Small intestine (tissue), 7 donors: Measurements from ENCODE around the gene B4GALNT4. TPM values are rescaled to one million over a fixed set of nuclear protein-coding genes. Genes with fewer than 3 reads are reported as not detected.

Experiments used
- DNase-seq, 2 donors: peaks; one replicate each; pipeline versions ENCODE4 v3.0.0 to v3.0.0-alpha.2; 2013
- FAIRE-seq: peaks from 2 replicates; lab custom pipeline; 2012; peaks lifted over from hg19 to GRCh38; lab: Jason Lieb, UNC
- H3K27ac ChIP-seq, 3 donors: one replicate each; pipeline ENCODE4 v1.5.1; 2013; ENCODE audit warnings: low read length in 2 of 3, mild to moderate bottlenecking in 2 of 3, control low read depth in 1 of 3, inconsistent platforms in 1 of 3, low read depth in 1 of 3, moderate library complexity in 1 of 3
- H3K27me3 ChIP-seq, 3 donors: one replicate each; pipeline ENCODE4 v1.6.1; 2013; ENCODE audit warnings: low read length in 3 of 3, inconsistent platforms in 1 of 3; ENCODE audit not compliant: control insufficient read depth in 3 of 3, insufficient read depth in 3 of 3
- H3K36me3 ChIP-seq, 3 donors: one replicate each; pipeline ENCODE4 v1.6.1; 2013; ENCODE audit warnings: low read length in 3 of 3, inconsistent platforms in 1 of 3, low read depth in 1 of 3, mild to moderate bottlenecking in 1 of 3, moderate library complexity in 1 of 3; ENCODE audit not compliant: control insufficient read depth in 3 of 3, insufficient read depth in 2 of 3
- H3K4me1 ChIP-seq, 3 donors: one replicate each; pipeline ENCODE4 v1.6.1; 2013; ENCODE audit warnings: low read length in 2 of 3, inconsistent platforms in 1 of 3, low read depth in 1 of 3, mild to moderate bottlenecking in 1 of 3, moderate library complexity in 1 of 3; ENCODE audit not compliant: control insufficient read depth in 3 of 3, insufficient read depth in 2 of 3
- H3K4me3 ChIP-seq, 3 donors: one replicate each; pipeline ENCODE4 v1.5.1; 2013; ENCODE audit warnings: low read length in 3 of 3, control low read depth in 1 of 3, inconsistent platforms in 1 of 3, low read depth in 1 of 3, mild to moderate bottlenecking in 1 of 3, moderate library complexity in 1 of 3
- H3K9me3 ChIP-seq, 2 donors: one replicate each; pipeline ENCODE4 v1.6.1; 2013; ENCODE audit warnings: low read depth in 1 of 2, low read length in 1 of 2; ENCODE audit not compliant: control insufficient read depth in 2 of 2, insufficient read depth in 1 of 2
- WGBS, 3 donors: extraction: QIAGEN DNeasy Blood & Tissue Kit; methylation state at CpG; one replicate each; pipeline ENCODE4 v1.1.7; 2013; 5-methylcytosine and 5-hydroxymethylcytosine counted together
- polyA plus RNA-seq, 4 donors: library from polyadenylated mRNA; stranded (reverse) in 3 of 4; unstranded in 1 of 4; fragments of 200-250 nt in 3 of 4; fragments of 120-200 nt in 1 of 4; gene quantifications; one replicate each; pipeline versions ENCODE4 v1.2.1 to v1.2.3, GENCODE V29; 2013
- donor health status: healthy with polysubstance abuse.
- donor health status: control.
- donor health status: control.
- donor health status: Bipolar disorder and iron deficiency.
- donor health status: healthy.

B4GALNT4 gene
- polyA plus RNA-seq, 4 donors, result 4.5 to 23.8 (median 7.5) TPM

- peak overlapping the region in 1 of 3 donors; percentile 49 for H3K27ac ChIP-seq
These were observed 45.1 kb downstream of the B4GALNT4 start for GRCh38 chr11:414318-414857.

GRCh38 chr11:415640-416041, 46.3 kb downstream of the B4GALNT4 start:
- Histone ChIP-seq H3K27me3 (peaks cover 0 to 7% (median 0%) of the 10 kb centered on the region in 3 donors), H3K9me3 (no peaks in the 10 kb centered on the region), H3K36me3 (peaks cover 0 to 43% (median 4%) of the 10 kb centered on the region in 3 donors), H3K27ac (peak overlapping the region; percentile 82 to 96 (median 90)), H3K4me1 (peaks cover 0 to 27% (median 0%) of the 10 kb centered on the region in 3 donors), H3K4me3 (peak overlapping the region in 2 of 3 donors; percentile 80 to 83)
- DNase-seq (peak in 1 of 2 donors; percentile 53), FAIRE-seq (no peak)
- WGBS, 3 donors, result 16 to 39% (median 25%) methylated on average over 5 of the region's 5 CpGs

More at GRCh38 chr11:414318-414857, 45.1 kb downstream of the B4GALNT4 start:
- Histone ChIP-seq H3K27me3 (peaks cover 0 to 7% (median 0%) of the 10 kb centered on the region in 3 donors), H3K9me3 (no peaks in the 10 kb centered on the region), H3K4me1 (peaks cover 0 to 30% (median 0%) of the 10 kb centered on the region in 3 donors), H3K36me3 (peaks cover 0 to 40% (median 0%) of the 10 kb centered on the region in 3 donors), H3K4me3 (peak overlapping the region in 2 of 3 donors; percentile 31 to 80)
- DNase-seq, result no peak
- no peak for FAIRE-seq
- 38 to 64% (median 40%) methylated on average over 9 of the region's 9 CpGs for WGBS, 3 donors

- Histone ChIP-seq H3K27me3 (peaks cover 0 to 7% (median 0%) of the 10 kb centered on the region in 3 donors), H3K4me3 (peak overlapping the region; percentile 67 to 83 (median 80)), H3K4me1 (peaks cover 0 to 27% (median 0%) of the 10 kb centered on the region in 3 donors), H3K9me3 (no peaks in the 10 kb centered on the region), H3K27ac (peak overlapping the region; percentile 82 to 96 (median 90)), H3K36me3 (peaks cover 0 to 49% (median 7%) of the 10 kb centered on the region in 3 donors)
- WGBS, 3 donors, result 4 to 10% (median 5%) methylated on average over 43 to 45 of the region's 45 CpGs
- DNase-seq (no peak), FAIRE-seq (no peak)
These were observed 46.9 kb downstream of the B4GALNT4 start for GRCh38 chr11:416051-416756.

- Histone ChIP-seq H3K27ac (peak overlapping the region; percentile 82 to 96 (median 90)), H3K4me1 (peaks cover 0 to 27% (median 0%) of the 10 kb centered on the region in 3 donors), H3K4me3 (peak overlapping the region; percentile 67 to 83 (median 80)), H3K36me3 (peaks cover 0 to 54% (median 7%) of the 10 kb centered on the region in 3 donors), H3K9me3 (no peaks in the 10 kb centered on the region), H3K27me3 (peaks cover 0 to 7% (median 0%) of the 10 kb centered on the region in 3 donors)
- peak; percentile 81 to 93 for DNase-seq
- no peak for FAIRE-seq
- 0 to 3% (median 1%) methylated on average over 52 to 97 of the region's 97 CpGs for WGBS, 3 donors
These were observed 47.7 kb downstream of the B4GALNT4 start for GRCh38 chr11:416757-417621.

GRCh38 chr11:417652-418342, 48.5 kb downstream of the B4GALNT4 start:
- DNase-seq (no peak), FAIRE-seq (no peak)
- no peaks in the 10 kb centered on the region for H3K9me3 ChIP-seq
- H3K4me1 ChIP-seq, result peaks cover 0 to 31% (median 0%) of the 10 kb centered on the region in 3 donors
- H3K4me3 ChIP-seq, result peak overlapping the region; percentile 6 to 83 (median 45)
- 51 to 64% (median 62%) methylated on average over 18 to 19 of the region's 19 CpGs for WGBS, 3 donors
- H3K27ac ChIP-seq, result peak overlapping the region; percentile 63 to 90 (median 82)
- H3K27me3 ChIP-seq, result peaks cover 0 to 7% (median 0%) of the 10 kb centered on the region in 3 donors
- peaks cover 0 to 58% (median 7%) of the 10 kb centered on the region in 3 donors for H3K36me3 ChIP-seq

- H3K9me3 ChIP-seq, result no peaks in the 10 kb centered on the region
- H3K4me1 ChIP-seq, result peaks cover 0 to 31% (median 0%) of the 10 kb centered on the region in 3 donors
- no peak overlapping the region for H3K4me3 ChIP-seq
- peaks cover 0 to 7% (median 0%) of the 10 kb centered on the region in 3 donors for H3K27me3 ChIP-seq
- DNase-seq (no peak), FAIRE-seq (no peak)
- 89 to 93% (median 91%) methylated on average over 30 of the region's 30 CpGs for WGBS, 3 donors
- H3K36me3 ChIP-seq, result peaks cover 0 to 58% (median 7%) of the 10 kb centered on the region in 3 donors
- no peak overlapping the region for H3K27ac ChIP-seq
These were observed 49.3 kb downstream of the B4GALNT4 start for GRCh38 chr11:418343-419247.
